SU-DHL-6 (cell line): ENCODE results near the gene FLRT2.

Experiments used
- H2AFZ ChIP-seq: fragments of 200-600 bp; sonication (generic); 2 replicates; pipeline ENCODE4 v1.6.1; 2014; ENCODE audit warnings: low read depth, mild to moderate bottlenecking, moderate library complexity, mixed read lengths, antibody characterized with exemption, low read length; ENCODE audit not compliant: severe bottlenecking
- H3F3A ChIP-seq: fragments of 200-600 bp; shearing (Covaris generic); 2 replicates; pipeline ENCODE4 v1.6.0; 2016; ENCODE audit warnings: antibody characterized with exemption, mild to moderate bottlenecking; ENCODE audit not compliant: insufficient read depth
- H3K27ac ChIP-seq: fragments of 200-600 bp; sonication (generic); 2 replicates; pipeline ENCODE4 v1.5.1; 2016; ENCODE audit warnings: low read depth, mild to moderate bottlenecking, low read length, moderate library complexity, mixed read lengths
- H3K27me3 ChIP-seq: fragments of 200-600 bp; sonication (generic), shearing (Covaris generic); 2 replicates; pipeline ENCODE4 v1.6.0; 2014; ENCODE audit warnings: mild to moderate bottlenecking, low read length
- H3K36me3 ChIP-seq: fragments of 200-600 bp; sonication (generic); 2 replicates; pipeline ENCODE4 v1.6.1; 2014; ENCODE audit warnings: mild to moderate bottlenecking, low read length, mixed read lengths
- H3K4me2 ChIP-seq: fragments of 300-600, 200-600 bp; shearing (Covaris generic), sonication (generic); 2 replicates; pipeline ENCODE4 v1.6.0; 2014; ENCODE audit warnings: low read length, low read depth, mild to moderate bottlenecking; ENCODE audit not compliant: poor library complexity, severe bottlenecking
- H3K4me3 ChIP-seq: fragments of 200-600 bp; sonication (generic); 2 replicates; pipeline ENCODE4 v1.5.1; 2014; ENCODE audit warnings: antibody characterized with exemption, low read length, mild to moderate bottlenecking, mixed read lengths; ENCODE audit not compliant: insufficient read depth, poor library complexity, severe bottlenecking
- H3K79me2 ChIP-seq: fragments of 200-600 bp; sonication (generic); 2 replicates; pipeline ENCODE4 v1.6.1; 2014; ENCODE audit warnings: mild to moderate bottlenecking, low read length, moderate library complexity; ENCODE audit not compliant: insufficient read depth
- H3K9ac ChIP-seq: fragments of 200-600 bp; sonication (generic); 2 replicates; pipeline ENCODE4 v1.7.0; 2014; ENCODE audit warnings: mild to moderate bottlenecking, low read length
- H3K9me2 ChIP-seq: fragments of 200-600 bp; sonication (generic); replicated peaks from 2 replicates; pipeline ENCODE4 v1.6.1; 2014; ENCODE audit warnings: low read length; ENCODE audit not compliant: insufficient read depth
- H3K9me3 ChIP-seq: fragments of 200-600 bp; sonication (generic); 2 replicates; pipeline ENCODE4 v1.6.1; 2014; ENCODE audit warnings: low read length, mixed read lengths; ENCODE audit not compliant: insufficient read depth
- H4K20me1 ChIP-seq: fragments of 200-600 bp; sonication (generic); 2 replicates; pipeline ENCODE4 v1.6.1; 2014; ENCODE audit warnings: low read depth, mild to moderate bottlenecking, antibody characterized with exemption, low read length, moderate library complexity, mixed read lengths
- CTCF ChIP-seq: fragments of 200-600 bp; sonication (generic); IDR thresholded peaks from one replicate; pipeline ENCODE4 v1.5.1; 2017; ENCODE audit warnings: antibody characterized with exemption, mild to moderate bottlenecking, low read length, moderate library complexity; ENCODE audit not compliant: insufficient read depth, poor library complexity, severe bottlenecking
- EZH2phosphoT487 ChIP-seq: fragments of 200-600 bp; sonication (generic), shearing (Covaris generic); conservative IDR thresholded peaks from 2 replicates; pipeline ENCODE4 v1.6.1; 2018; ENCODE audit warnings: mild to moderate bottlenecking, antibody characterized with exemption, low read length, moderate library complexity, mixed read lengths

The FLRT2 gene

GRCh38 chr14:85686908-85687307, 157.0 kb downstream of the FLRT2 start:
- Histone ChIP-seq H3F3A (no peaks in the 10 kb centered on the region), H3K9me3 (no peaks in the 10 kb centered on the region), H2AFZ (no peak overlapping the region), H4K20me1 (no peaks in the 10 kb centered on the region), H3K4me3 (no peak overlapping the region), H3K4me2 (no peak overlapping the region), H3K79me2 (no peaks in the 10 kb centered on the region), H3K27me3 (no peaks in the 10 kb centered on the region), H3K36me3 (no peaks in the 10 kb centered on the region), H3K9ac (no peak overlapping the region), H3K9me2 (no peaks in the 10 kb centered on the region), H3K27ac (no peak overlapping the region)
- no peak for TF ChIP-seq EZH2phosphoT487
- TF ChIP-seq CTCF, result no peak

GRCh38 chr14:85687456-85687855, 157.5 kb downstream of the FLRT2 start:
- Histone ChIP-seq H3K27ac (no peak overlapping the region), H3K4me2 (no peak overlapping the region), H3K9me2 (no peaks in the 10 kb centered on the region), H2AFZ (no peak overlapping the region), H3F3A (no peaks in the 10 kb centered on the region), H3K27me3 (no peaks in the 10 kb centered on the region), H4K20me1 (no peaks in the 10 kb centered on the region), H3K36me3 (no peaks in the 10 kb centered on the region), H3K4me3 (no peak overlapping the region), H3K79me2 (no peaks in the 10 kb centered on the region), H3K9ac (no peak overlapping the region), H3K9me3 (no peaks in the 10 kb centered on the region)
- TF ChIP-seq EZH2phosphoT487, result no peak
- TF ChIP-seq CTCF, result no peak

- Histone ChIP-seq H2AFZ (no peak overlapping the region), H3K9me3 (no peaks in the 10 kb centered on the region), H3K9ac (no peak overlapping the region), H3F3A (no peaks in the 10 kb centered on the region), H3K4me3 (no peak overlapping the region), H3K4me2 (no peak overlapping the region), H3K27ac (no peak overlapping the region), H4K20me1 (no peaks in the 10 kb centered on the region), H3K9me2 (no peaks in the 10 kb centered on the region), H3K79me2 (no peaks in the 10 kb centered on the region), H3K27me3 (no peaks in the 10 kb centered on the region), H3K36me3 (no peaks in the 10 kb centered on the region)
- TF ChIP-seq EZH2phosphoT487 (no peak), CTCF (no peak)
These were observed 158.1 kb downstream of the FLRT2 start for GRCh38 chr14:85688006-85688405.
